Upper lobe of left lung (tissue), 4 donors: ENCODE measurements around the gene OTUB1.

Experiments
- POLR2A ChIP-seq, 4 donors: fragments of 450-650 bp; IDR thresholded peaks; one replicate each; pipeline ENCODE4 v1.5.1; 2016 to 2017; ENCODE audit warnings: antibody characterized with exemption in 4 of 4, mild to moderate bottlenecking in 2 of 4
- POLR2AphosphoS5 ChIP-seq, 2 donors: sonication (generic); formaldehyde crosslinking; IDR thresholded peaks; one replicate each; pipeline ENCODE4 v1.5.1; 2017; ENCODE audit warnings: antibody characterized with exemption in 2 of 2

DNA sequence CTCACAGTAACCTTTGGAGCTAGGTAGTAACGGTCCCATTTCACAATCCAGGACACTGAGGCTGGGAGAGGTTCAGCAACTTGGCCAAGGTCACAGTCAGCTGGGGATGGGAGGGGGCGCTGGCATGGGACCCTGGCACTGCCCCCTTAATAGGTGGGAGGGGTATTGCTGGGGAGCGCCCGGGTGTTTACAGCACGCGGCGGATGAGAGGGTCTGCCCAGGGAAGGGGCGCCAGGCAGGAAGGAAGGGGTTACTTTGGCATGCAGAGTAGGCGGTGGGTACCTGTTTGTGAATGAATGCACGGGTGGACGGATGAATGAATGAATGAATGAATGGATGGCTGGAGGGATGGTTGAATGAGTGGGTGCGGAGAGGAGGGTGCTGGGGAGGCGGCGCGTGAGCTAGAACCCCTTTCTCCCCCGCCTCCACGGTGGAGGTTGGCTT lies 48.9 kb downstream of the OTUB1 start:
- TF ChIP-seq POLR2AphosphoS5 (IDR thresholded peaks at IDR 0.05) (no peak), POLR2A (IDR thresholded peaks at IDR 0.05) (no peak)
